Glutamatergic neuron (in vitro differentiated cells): Measurements from ENCODE around the gene TMEM87A. TPM values are rescaled to one million over a fixed set of nuclear protein-coding genes. Genes with fewer than 3 reads are reported as not detected.
"Not testable (repeated sequence)": the region's sequence is repeated elsewhere in the genome, so short reads cannot be mapped to it uniquely, and the experiment has no call there.

Source experiments
- DNase-seq: peaks from one replicate; pipeline ENCODE4 v3.0.0; 2022
- H3K27ac Mint-ChIP-seq: one replicate; pipeline ENCODE4 v1.8.0; 2020; ENCODE audit warnings: mild to moderate bottlenecking, mixed read lengths, inconsistent platforms; ENCODE audit not compliant: unreplicated experiment
- H3K27me3 Mint-ChIP-seq: one replicate; pipeline ENCODE4 v1.8.0; 2020; ENCODE audit warnings: mild to moderate bottlenecking, moderate library complexity, mixed read lengths, inconsistent platforms; ENCODE audit not compliant: unreplicated experiment
- H3K36me3 Mint-ChIP-seq: one replicate; pipeline ENCODE4 v1.8.0; 2020; ENCODE audit warnings: mild to moderate bottlenecking, mixed read lengths, inconsistent platforms; ENCODE audit not compliant: unreplicated experiment
- H3K4me1 Mint-ChIP-seq: one replicate; pipeline ENCODE4 v1.8.0; 2020; ENCODE audit warnings: mild to moderate bottlenecking, low read depth, mixed read lengths, inconsistent platforms; ENCODE audit not compliant: unreplicated experiment
- H3K4me3 Mint-ChIP-seq: one replicate; pipeline ENCODE4 v1.8.0; 2020; ENCODE audit warnings: mild to moderate bottlenecking, mixed read lengths, inconsistent platforms; ENCODE audit not compliant: unreplicated experiment
- H3K9me3 Mint-ChIP-seq: one replicate; pipeline ENCODE4 v1.8.0; 2020; ENCODE audit warnings: mild to moderate bottlenecking, moderate library complexity, mixed read lengths, inconsistent platforms; ENCODE audit not compliant: unreplicated experiment
- long read RNA-seq: library from polyadenylated mRNA; unstranded; transcript quantifications from one replicate; pipeline ENCODE4 v2.0.0, GENCODE V29; 2020; ENCODE audit not compliant: unreplicated experiment
- total RNA-seq: library from RNA; stranded (reverse); fragmentation: NEBNext Ultra II Directional; extraction: Animal tissue kit (Norgen Biotek cat#: 25700); gene quantifications from one replicate; pipeline ENCODE4 v1.2.1, GENCODE V29; 2021; ENCODE audit not compliant: unreplicated experiment
- TF ChIP-seq, protein P1 (sequence below): fragments of 200-600 bp; sonication (generic); IDR thresholded peaks from one replicate; pipeline ENCODE4 v1.5.0; 2021; ENCODE audit not compliant: partially characterized antibody, unreplicated experiment

Gene TMEM87A, protein sequence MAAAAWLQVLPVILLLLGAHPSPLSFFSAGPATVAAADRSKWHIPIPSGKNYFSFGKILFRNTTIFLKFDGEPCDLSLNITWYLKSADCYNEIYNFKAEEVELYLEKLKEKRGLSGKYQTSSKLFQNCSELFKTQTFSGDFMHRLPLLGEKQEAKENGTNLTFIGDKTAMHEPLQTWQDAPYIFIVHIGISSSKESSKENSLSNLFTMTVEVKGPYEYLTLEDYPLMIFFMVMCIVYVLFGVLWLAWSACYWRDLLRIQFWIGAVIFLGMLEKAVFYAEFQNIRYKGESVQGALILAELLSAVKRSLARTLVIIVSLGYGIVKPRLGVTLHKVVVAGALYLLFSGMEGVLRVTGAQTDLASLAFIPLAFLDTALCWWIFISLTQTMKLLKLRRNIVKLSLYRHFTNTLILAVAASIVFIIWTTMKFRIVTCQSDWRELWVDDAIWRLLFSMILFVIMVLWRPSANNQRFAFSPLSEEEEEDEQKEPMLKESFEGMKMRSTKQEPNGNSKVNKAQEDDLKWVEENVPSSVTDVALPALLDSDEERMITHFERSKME
- 41.1 TPM for total RNA-seq
- long read RNA-seq, transcript TMEM87A-202 (20 exons, 3,109 nt): major isoform, 28 of 38 reads
- long read RNA-seq, partial matches to known transcripts: 4 of 38 reads
- long read RNA-seq, other reads (novel, unspliced or antisense): 6 of 38 reads

DNA sequence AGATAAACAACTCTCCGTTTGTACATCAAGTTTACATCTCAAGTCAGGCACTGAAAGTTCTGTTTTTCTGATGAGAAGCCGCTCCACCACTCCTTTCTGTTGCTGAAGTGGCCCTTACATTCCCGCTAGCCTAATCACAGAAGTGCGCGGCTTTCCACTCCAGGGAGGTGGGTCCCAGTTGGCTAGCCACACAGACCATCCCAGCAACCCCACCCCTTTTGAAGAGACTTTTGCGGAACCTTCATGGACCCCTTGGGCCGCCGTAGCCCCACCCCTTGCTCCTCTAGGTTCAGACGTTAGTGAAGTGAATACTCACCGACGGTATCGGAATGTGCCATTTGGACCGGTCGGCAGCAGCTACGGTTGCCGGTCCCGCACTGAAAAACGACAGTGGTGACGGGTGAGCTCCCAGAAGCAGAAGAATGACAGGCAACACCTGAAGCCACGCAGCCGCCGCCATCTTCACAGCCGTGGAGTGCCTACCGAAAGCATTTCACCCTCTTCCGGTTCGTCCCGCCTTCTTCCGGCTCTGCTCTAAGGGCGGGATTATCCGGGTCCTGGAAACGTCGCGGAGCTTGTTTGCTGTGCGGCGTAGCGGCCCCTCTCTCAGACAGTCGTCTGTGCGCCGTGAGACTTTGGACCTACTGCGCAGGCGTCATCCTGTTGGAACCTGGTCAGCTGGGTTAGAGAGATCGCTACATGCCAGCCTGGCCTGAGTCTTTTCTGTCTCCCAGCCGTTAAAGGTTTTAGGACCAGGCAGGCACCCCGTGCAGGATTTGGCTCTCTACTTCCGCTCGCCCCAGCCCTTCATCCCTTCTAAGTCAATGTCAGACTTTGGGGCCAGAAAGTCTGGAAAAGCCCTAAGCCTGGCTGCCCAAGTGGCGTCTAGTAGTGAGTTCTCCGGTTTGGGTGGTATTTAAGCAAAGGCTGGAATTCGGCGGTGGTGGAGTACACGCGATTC lies at the start of gene TMEM87A, which contains the start of gene GANC:
Gene TMEM87A, minus strand, starts transcription at position 495 of the 961 bp plus-strand sequence. Its CDS starts 35 bp downstream, at position 460.
Gene GANC, plus strand, starts transcription at position 263 of the 961 bp plus-strand sequence. CDS start 1,281 bp downstream, outside the sequence.
- TF ChIP-seq, protein P1, sequence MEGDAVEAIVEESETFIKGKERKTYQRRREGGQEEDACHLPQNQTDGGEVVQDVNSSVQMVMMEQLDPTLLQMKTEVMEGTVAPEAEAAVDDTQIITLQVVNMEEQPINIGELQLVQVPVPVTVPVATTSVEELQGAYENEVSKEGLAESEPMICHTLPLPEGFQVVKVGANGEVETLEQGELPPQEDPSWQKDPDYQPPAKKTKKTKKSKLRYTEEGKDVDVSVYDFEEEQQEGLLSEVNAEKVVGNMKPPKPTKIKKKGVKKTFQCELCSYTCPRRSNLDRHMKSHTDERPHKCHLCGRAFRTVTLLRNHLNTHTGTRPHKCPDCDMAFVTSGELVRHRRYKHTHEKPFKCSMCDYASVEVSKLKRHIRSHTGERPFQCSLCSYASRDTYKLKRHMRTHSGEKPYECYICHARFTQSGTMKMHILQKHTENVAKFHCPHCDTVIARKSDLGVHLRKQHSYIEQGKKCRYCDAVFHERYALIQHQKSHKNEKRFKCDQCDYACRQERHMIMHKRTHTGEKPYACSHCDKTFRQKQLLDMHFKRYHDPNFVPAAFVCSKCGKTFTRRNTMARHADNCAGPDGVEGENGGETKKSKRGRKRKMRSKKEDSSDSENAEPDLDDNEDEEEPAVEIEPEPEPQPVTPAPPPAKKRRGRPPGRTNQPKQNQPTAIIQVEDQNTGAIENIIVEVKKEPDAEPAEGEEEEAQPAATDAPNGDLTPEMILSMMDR: no peak
- Mint-ChIP-seq H3K27me3 (no peaks in the 10 kb centered on the region), H3K4me3 (peak within 1 kb of the TSS; percentile 94), H3K36me3 (no peaks in the 10 kb centered on the region), H3K27ac (peak within 1 kb of the TSS; percentile 95), H3K9me3 (no peaks in the 10 kb centered on the region), H3K4me1 (peaks cover 5% of the 10 kb centered on the region)
- peak; percentile 97 for DNase-seq

DNA sequence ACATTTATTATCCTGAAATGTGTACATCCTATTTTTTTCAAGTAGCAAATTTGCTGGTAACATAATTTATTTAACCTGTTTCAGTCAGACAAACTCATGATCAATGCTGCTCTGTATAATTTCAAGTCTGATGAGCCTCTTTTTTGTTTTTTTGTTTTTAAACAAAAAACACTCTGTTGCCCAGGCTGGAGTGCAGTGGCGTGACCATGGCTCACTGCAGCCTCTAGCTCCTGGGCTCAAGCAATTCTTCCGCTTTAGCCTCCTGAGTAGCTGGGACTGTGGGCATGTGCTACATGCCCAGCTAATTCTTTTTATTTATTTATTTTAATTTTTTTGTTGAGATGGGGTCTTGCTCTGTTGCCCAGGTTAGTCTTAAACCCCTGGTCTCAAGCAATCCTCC lies 46.0 kb upstream of the TMEM87A start:
- no peak overlapping the region for H3K27ac Mint-ChIP-seq
- no peak overlapping the region for H3K4me3 Mint-ChIP-seq
- no peaks in the 10 kb centered on the region for H3K27me3 Mint-ChIP-seq
- DNase-seq: no peak
- H3K36me3 Mint-ChIP-seq: no peaks in the 10 kb centered on the region
- no peaks in the 10 kb centered on the region for H3K9me3 Mint-ChIP-seq
- H3K4me1 Mint-ChIP-seq: peaks cover 2% of the 10 kb centered on the region
- TF ChIP-seq, protein P1: no peak

DNA sequence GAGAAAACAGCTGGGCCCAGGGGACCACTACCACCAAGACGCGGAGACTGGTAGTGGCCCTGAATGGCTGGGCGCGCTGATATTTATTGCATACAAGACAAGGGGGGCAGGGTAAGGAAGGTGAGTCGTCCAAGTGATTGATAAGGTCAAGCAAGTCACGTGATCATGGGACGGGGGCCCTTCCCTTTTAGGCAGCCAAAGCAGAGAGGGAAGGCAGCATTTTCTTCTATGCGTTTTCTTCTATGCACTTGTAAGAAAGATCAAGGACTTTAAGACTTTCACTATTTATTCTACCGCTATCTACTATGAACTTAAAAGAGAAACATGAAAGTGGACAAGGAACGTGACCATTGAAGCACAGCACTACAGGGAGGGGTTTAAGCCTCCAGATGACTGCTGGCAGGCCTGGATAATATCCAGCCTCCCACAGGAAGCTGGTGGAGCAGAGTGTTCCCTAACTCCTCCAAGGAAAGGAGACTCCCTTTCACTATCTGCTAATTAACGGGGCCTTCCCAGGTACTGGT lies 43.1 kb upstream of the TMEM87A start:
- not testable (repeated sequence) for H3K27ac Mint-ChIP-seq, H3K9me3 Mint-ChIP-seq, H3K36me3 Mint-ChIP-seq, DNase-seq, H3K4me3 Mint-ChIP-seq, H3K27me3 Mint-ChIP-seq, H3K4me1 Mint-ChIP-seq

DNA sequence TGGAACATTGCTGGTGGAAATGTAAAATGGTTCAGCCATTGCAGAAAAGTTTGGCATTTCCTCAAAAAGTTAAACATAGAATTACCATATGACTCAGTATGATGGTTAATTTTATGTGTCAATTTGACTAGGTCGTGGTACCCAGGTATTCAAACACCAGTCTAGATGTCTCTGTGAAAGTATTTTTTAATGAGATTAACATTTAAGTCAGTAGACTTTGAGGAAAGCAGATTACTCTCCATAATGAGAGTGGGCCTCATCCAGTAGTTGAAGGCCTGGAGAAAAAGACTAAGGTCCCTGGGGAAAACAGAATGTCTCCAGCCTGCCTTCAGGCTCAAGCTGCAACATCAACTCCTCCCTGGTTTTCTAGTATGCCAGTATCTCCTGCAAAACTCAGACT lies 42.3 kb upstream of the TMEM87A start:
- TF ChIP-seq, protein P1: no peak
- Mint-ChIP-seq H3K36me3 (no peaks in the 10 kb centered on the region), H3K4me1 (peaks cover 2% of the 10 kb centered on the region), H3K4me3 (no peak overlapping the region), H3K27ac (no peak overlapping the region), H3K27me3 (no peaks in the 10 kb centered on the region), H3K9me3 (no peaks in the 10 kb centered on the region)
- DNase-seq: no peak

DNA sequence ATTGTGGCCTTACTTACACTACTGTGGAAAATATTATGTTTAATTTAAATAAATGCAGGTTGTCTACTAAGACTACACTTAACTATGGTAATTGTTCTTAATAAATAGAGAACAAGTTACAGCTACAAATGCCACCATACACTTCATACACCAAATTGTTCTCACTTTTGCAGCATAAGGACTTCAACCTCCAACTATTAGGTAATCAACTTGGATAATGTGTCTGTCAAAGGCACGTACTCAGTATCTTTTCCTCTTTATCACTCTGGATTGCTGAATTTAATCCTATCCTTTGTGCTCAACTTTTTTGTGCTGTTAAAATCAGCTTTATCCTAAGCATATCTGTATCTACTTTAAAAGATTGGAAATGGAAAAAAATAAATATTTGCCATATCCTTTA lies 41.6 kb upstream of the TMEM87A start:
- Mint-ChIP-seq H3K9me3 (no peaks in the 10 kb centered on the region), H3K36me3 (no peaks in the 10 kb centered on the region), H3K27ac (no peak overlapping the region)

More for the DNA sequence above, 41.6 kb upstream of the TMEM87A start:
- Mint-ChIP-seq H3K4me1 (peaks cover 2% of the 10 kb centered on the region), H3K27me3 (no peaks in the 10 kb centered on the region), H3K4me3 (no peak overlapping the region)
- TF ChIP-seq, protein P1: no peak
- no peak for DNase-seq
